IPS-18c (cell line): ENCODE results near the gene ABCF3.
A peak's percentile ranks its signal among the peaks of the same experiment; 100 is the strongest.

ENCODE experiments used
- H3K4me3 ChIP-seq: 2 replicates; pipeline ENCODE4 v1.7.0; 2013; ENCODE audit warnings: low read depth, mild to moderate bottlenecking, low read length, moderate library complexity; ENCODE audit not compliant: insufficient read depth
- H3K9me3 ChIP-seq: one replicate; pipeline ENCODE4 v1.6.1; 2013; ENCODE audit warnings: mild to moderate bottlenecking, low read length, moderate library complexity; ENCODE audit not compliant: control insufficient read depth, insufficient read depth

Gene ABCF3

DNA sequence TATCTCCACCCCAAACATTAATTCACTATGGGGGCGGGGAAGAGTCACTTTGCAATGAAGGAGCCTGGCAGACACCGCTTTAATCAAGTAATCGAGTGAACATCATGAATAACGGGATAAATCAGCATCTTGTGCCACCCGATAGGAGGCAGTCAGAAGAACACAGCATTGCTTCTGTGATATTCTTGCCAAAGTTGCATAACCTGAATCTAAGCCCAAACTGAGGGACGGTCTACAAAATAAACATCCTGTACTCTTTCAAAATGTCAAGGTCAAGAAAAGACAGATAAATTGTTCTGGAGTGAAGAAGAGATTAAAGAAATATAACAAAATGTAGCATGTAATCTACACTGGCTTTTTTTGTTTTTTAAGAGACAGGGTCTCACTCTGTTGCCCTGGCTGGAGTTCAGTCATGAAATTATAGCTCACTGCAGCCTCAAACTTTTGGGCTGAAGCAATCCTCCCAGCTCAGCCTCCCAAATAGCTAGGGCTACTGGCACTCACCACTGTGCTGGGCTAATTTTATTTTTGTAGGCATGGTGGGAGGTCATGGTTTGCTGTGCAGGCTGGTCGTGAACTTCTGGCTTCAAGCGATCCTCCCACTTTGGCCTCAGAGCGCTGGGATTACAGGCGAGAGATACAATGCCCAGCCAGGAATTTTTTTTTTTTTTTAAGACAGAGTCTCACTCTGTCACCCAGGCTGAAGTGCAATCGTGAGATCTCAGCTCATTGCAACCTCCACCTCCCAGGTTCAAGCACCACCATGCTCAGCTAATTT lies 23.3 kb downstream of the ABCF3 start:
- H3K9me3 ChIP-seq: no peaks in the 10 kb centered on the region

DNA sequence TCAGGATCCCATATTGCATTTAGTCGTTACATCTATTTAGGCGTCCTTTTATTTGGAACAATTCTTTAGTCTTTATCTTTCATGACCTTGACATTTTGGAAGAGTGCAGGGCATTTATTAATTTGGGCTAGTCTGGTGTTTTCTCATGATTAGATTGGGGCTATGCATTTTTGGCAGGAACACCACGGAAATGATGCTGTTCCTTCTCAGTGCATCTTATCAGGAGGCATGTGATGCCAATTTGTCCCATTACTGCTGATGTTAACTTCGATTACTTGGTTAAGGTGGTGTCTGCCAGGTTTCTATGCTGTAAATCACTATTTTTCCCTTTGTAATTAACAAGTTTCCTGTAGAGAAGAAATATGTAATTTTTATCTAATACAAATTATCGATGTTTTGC lies 25.3 kb downstream of the ABCF3 start:
- Histone ChIP-seq H3K4me3 (no peak overlapping the region), H3K9me3 (no peaks in the 10 kb centered on the region)

More for the DNA sequence above, 23.3 kb downstream of the ABCF3 start:
- no peak overlapping the region for H3K4me3 ChIP-seq

DNA sequence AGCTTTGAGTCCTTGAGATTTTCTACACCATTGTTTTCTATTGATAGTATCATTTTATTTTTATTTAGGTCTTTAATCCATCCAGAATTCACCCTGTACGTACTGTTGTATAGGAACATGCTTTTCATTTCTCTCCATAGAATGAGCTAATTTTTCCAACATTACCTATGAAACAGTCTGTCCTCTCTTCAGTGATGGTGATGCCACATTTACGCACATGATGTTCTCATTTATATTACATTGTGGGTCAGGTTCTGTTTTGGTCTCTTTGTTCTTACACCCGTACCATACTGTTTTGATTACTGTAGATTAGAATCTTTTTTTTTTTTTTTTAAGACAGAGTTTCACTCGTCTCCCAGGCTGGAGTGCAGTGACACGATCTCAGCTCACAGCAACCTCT lies 25.7 kb downstream of the ABCF3 start:
- Histone ChIP-seq H3K4me3 (no peak overlapping the region), H3K9me3 (no peaks in the 10 kb centered on the region)

DNA sequence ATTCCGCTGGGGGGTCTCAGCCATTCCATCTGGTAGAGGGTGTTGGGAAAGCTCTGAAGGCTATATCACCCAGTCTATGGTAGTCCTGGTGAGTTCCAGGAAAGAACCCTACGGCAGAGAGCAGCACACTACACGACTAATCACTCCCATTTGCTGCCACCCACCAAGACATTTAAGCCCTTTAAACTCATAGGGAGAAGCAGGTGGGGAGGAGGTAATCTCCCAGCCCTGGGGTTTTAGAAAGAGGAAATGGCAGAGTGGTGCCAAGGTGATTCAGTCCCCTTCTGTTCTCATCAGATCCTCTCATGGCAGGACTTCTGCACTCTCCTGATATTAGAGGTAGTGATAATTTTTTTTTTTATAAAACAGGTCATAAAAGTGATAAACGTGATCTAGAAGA lies 32.8 kb downstream of the ABCF3 start:
- Histone ChIP-seq H3K9me3 (no peaks in the 10 kb centered on the region), H3K4me3 (no peak overlapping the region)

DNA sequence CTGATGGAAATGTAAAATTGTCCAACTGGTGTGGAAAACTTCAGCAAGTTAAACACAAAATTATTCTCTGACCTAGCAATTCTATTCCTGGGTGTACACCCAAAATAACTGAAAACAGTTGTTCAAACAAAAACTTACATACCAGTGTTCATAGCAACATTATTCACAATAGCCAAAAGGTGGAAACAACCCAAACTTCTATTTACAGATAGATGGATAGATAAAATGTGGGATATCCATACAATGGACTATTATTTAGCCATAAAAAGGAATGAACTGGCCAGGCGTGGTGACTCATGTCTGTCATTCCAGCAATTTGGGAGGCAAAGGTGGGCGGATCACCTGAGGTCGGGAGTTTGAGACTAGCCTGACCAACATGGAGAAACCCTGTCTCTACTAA lies 36.5 kb downstream of the ABCF3 start:
- no peaks in the 10 kb centered on the region for H3K9me3 ChIP-seq

DNA sequence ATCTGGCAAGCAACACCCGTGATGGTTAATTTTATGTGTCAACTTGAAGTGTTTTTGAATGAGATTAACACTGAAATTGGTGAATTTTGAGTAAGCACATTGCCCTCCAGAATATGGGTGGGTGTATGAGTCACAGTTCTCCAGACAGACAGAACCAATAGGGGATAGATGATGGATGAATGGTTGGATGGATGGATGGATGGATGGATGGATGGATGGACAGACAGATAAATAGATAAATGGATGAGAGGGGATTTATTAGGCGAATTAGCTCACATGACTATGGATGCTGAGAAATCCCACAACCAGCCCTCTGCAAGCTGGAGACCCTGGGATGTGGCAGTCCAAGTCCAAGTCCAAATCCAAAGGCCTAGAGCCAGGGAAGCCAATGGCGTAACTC lies 37.9 kb downstream of the ABCF3 start:
- no peak overlapping the region for H3K4me3 ChIP-seq
- H3K9me3 ChIP-seq: no peaks in the 10 kb centered on the region

More for the DNA sequence above, 36.5 kb downstream of the ABCF3 start:
- H3K4me3 ChIP-seq: no peak overlapping the region

DNA sequence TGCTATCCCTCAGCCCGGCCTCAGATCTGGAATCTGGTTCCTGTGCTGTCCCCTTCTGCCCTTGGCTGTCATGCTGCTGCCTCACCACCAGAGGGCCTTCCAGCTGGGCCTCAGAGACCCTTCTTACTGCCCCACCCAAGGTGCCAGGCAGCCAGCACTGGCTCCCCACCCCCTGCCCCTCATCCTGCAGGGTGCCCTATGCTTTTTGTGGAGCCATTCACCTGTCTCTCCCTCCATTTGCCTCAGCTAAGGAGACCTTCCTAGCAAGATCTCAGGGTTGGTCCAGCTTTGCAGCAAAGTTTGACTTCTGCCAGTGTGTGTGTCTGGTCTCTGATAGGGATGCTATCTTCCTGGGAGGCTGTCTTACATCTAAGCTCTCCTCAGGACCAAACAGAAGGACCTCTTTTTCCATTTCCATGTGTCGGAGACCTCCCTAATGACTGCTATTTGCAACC lies 41.5 kb downstream of the ABCF3 start:
- peaks cover 2% of the 10 kb centered on the region for H3K9me3 ChIP-seq
- no peak overlapping the region for H3K4me3 ChIP-seq

DNA sequence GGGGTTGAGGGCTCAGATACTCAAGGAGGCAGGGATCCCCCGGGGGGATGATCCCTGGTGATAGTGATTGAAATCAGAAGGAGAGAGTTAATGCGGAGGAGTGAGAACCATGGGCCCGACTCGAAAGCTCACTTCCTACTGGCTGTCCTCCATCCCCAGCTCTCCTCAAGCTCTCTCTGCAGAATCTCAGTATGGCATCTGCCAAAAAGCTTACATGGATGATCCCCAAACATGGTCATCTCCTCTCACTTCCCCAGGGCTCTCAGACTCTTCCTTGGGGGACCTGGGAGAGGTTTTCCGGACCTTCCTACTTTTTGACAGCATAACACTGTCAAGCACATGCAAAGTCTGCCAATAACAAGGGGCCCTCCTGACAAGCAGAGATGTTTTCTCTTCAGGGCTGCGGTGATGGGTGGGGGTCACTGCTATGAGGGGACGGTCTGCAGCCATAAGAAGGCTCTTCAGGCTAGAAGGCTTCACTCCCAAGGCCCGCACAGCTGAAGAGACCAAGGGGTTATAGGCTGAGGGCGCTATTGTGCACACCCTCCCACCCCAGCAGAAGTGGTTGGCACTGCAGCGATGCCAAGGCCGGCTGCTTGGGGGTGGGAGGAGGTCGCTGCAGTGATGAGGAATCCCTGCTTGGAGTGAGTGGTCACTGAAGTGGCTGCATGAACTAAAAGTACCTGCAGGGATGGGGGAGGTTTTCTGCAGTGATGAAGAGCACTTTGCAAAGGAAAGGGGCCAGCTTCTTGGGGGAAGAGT lies 42.6 kb downstream of the ABCF3 start:
- Histone ChIP-seq H3K4me3 (peak overlapping the region; percentile 60; the same call in 1 of the 2 replicates), H3K9me3 (peaks cover 2% of the 10 kb centered on the region)

DNA sequence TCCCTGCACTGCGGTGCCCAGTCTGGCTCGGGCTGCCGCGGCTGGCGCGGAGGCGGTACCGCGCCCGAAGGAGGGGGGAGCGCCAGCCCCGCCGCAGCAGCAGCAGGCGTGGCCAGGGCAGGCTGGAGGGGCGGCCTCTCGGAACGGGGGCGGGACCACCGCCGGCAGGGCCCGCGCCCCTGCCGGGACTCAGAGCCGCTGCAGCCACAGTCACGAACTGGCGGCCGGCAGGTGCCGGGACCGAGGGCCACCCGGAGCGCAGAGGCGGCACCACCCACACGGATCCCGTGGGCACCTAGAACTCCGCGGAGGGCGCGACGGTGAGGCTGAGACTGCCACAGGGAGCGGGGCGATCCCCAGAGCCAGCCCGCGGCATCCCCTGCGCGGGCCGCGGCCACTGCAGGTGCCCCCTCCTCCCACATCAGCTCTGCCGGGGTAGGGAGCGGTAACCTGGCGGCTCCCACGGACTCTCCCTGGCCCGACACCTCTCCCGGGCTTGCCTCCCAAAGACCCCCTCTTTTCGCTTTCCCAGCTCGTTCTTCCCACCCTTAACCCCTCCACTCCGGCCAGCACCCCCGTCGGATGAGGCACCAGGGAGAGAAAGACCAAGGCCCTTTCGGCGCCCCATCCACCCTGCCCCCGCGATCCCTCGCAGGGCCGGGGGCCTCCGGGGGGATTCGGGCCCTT lies 43.5 kb downstream of the ABCF3 start, which contains the start of gene VWA5B2:
TSS of gene VWA5B2 (plus strand) at position 192 of the 687 bp plus-strand sequence. CDS start 944 bp downstream, outside the sequence.
- peaks cover 2% of the 10 kb centered on the region for H3K9me3 ChIP-seq
- peak within 1 kb of the TSS; percentile 60 for H3K4me3 ChIP-seq

DNA sequence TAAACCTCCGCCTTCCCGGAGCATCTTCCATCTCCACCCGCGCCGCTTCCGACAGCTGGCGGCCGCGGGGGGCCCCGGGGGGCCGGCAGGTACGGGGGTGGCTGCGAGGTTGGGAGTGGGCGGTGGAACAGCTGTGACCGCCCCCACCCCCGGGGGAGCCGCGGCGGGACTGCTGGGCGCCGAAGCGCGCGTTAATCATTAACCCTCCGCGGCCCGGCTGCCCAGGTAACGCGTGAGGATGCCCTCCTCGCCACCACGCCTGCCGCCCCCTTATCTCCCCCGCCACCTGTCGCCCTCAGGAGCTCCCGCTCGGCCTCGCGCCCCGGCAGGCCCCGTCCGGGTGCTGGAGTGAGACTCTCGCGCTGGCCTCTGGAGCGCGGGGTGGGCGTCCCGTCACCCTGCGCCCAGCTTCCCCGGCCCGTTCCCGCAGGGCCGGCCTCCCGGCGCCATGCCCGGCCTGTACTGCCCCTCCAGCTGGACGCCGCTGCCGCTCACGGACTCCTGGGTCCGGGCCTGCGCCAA lies 44.1 kb downstream of the ABCF3 start:
- Histone ChIP-seq H3K4me3 (peak overlapping the region; percentile 60; the same call in 1 of the 2 replicates), H3K9me3 (peaks cover 5% of the 10 kb centered on the region)

DNA sequence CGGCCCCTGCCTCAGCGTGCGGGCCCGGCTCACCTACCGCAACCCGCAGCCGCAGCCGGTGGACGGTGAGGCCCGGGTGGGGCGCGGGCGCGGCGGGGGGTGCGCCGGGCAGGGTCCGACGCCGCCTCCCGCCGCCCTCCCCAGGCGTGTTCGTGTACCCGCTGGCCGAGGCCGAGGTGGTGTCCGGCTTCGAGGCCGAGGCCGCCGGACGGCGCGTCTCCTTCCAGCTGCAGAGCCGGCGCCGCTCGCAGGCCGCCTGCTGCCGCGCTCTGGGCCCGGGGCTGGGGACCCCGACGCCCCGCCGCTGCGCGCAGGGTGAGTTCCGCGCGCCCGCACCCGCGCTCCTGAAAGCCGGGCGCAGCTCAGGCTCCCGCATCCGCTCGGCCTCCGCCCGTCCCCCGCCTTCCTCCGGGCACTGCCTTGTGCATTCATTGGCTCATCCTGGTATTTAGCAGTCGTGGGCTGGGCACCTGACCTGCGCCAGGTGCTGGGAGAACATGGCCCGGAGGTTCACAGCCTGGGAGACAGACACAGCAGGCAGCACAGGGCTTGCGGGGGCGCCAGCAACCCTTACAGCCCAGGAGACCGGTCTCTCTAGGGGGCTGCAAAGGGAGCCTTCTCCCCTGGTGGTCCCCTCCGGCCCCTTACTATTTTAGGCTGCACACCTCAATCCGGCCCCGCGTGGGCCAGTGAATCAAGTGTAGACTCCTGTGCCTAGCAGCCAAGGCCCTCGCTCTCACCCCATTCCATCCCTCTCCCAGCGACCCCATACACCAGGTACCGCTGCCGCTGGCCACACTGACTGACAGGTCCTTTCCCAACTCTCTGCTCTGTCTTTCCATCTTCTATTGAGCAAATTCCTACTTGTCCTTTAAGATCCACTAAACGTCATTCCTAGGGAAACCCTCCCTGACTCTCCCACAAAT lies 44.9 kb downstream of the ABCF3 start:
- peak overlapping the region; percentile 60; the same call in 1 of the 2 replicates for H3K4me3 ChIP-seq

DNA sequence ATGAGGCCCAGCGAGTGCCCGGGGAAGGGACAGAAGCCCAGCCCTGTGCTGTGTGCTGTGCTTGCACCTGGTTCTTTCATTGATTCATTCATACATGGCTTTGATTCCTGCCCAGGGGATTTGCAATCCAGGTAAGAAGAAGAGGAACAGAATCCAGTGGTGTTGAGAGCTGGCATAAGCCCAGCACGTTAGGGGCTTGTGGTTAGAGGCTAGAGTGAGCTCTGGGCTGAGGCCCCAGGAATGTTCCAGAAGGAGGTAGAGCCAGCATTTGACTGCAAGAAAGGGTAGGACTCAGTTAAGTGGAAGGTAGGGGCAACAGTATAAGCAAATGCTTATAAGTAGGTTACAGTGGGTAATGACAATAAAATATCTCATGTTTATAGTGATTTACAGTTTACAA lies 45.7 kb downstream of the ABCF3 start:
- Histone ChIP-seq H3K9me3 (peaks cover 5% of the 10 kb centered on the region), H3K4me3 (no peak overlapping the region)

More for the DNA sequence above, 44.9 kb downstream of the ABCF3 start:
- peaks cover 5% of the 10 kb centered on the region for H3K9me3 ChIP-seq

DNA sequence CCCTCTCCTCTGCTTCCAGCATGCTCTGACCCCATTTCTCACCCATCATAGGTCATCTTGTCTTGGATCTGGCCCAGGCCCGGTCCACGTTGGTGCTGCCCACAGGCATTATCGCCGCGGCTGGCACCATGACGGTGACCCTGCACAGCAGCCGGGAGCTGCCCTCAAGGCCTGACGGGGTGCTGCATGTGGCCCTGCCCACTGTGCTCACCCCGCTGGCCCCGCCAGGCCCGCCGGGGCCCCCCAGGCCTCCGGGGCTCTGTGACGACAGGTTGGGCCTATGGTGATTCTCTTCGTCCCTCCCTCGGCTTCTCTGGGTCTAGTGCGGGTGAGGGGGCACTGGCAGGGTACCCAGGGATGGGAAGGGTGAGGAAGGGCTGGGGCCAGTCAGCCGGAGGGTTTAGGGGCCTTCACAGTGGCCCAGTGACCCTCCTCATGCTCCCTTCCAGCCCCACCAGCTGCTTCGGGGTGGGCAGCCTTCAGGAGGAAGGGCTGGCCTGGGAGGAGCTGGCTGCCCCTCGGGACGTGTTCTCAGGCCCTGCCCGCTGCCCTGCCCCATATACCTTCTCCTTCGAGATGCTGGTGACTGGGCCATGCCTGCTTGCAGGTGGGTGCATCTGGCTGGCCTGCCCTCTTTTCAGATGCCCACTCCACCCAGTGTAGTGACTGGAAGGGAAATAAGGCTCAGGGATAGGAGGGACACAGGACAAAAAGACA lies 47.3 kb downstream of the ABCF3 start:
- Histone ChIP-seq H3K4me3 (no peak overlapping the region), H3K9me3 (peaks cover 9% of the 10 kb centered on the region)

DNA sequence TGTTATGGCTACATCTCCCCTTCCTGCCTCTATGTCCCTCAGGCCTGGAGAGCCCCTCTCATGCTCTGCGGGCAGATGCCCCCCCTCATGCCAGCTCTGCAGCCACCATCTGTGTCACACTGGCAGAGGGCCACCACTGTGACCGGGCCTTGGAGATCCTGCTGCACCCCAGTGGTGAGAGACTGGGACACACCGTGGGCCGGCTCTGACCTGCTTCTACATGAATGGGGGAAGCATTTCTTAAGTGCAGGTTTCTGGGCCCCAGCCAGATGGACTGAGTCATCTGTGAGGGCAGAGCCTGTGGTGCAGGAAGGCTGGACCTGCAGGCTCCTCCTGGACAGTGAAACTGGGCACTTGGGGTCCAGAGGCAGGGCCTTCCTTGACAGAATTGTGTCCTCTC lies 48.2 kb downstream of the ABCF3 start:
- Histone ChIP-seq H3K9me3 (peaks cover 9% of the 10 kb centered on the region), H3K4me3 (no peak overlapping the region)

DNA sequence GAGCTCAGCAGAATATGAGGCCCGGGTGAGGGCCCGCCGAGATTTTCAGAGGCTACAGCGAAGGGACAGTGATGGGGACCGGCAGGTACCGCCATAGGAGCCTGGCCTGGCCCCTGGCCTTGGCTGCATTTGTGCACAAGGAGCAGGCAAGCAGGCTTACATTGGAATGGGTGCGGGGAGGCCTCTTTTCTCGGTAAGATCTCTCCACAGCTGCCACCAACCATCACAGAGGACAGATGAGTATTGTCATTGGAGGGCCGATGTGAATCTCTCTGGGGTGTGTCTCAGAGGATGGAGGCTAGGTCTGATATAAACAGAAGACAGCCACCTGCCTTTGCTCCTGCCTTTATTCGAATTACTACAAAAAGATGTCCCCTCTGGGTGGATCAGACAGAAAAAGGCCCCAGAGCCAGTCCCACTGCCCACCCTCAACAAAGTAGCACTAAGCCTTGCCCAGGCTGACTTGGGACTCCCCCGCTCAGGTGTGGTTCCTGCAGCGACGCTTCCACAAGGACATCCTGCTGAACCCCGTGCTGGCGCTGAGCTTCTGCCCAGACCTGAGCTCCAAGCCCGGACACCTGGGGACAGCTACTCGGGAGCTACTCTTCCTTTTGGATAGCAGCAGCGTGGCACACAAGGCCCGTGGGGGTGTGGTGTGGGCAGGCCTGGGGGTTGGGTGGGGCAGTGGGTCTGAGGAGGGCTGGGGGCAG lies 48.8 kb downstream of the ABCF3 start:
- Histone ChIP-seq H3K9me3 (peaks cover 9% of the 10 kb centered on the region), H3K4me3 (no peak overlapping the region)
